Calu3 (cell line): ENCODE data around the gene FUT2. TPM values are rescaled to one million over a fixed set of nuclear protein-coding genes. Genes with fewer than 3 reads are reported as not detected.
A peak's percentile ranks its signal among the peaks of the same experiment; 100 is the strongest.

ENCODE experiments used
- BruUV-seq: library from RNA; stranded (reverse); fragments of 400-500 nt; replicated peaks from 2 replicates; lab custom pipeline; 2021; lab: Mats Ljungman, UMichigan
- CTCF ChIA-PET: fragments of 300-600 bp; sonication (Branson Sonifier 250); formaldehyde crosslinking; loops from one replicate; lab custom pipeline; 2022; ENCODE audit warnings: antibody characterized with exemption; lab: Charles Lee
- DNase-seq: peaks from one replicate; pipeline ENCODE4 v3.0.0; 2022
- H3K27ac Mint-ChIP-seq: one replicate; pipeline ENCODE4 v1.8.0; 2022; ENCODE audit warnings: mixed read lengths; ENCODE audit not compliant: unreplicated experiment
- H3K27me3 Mint-ChIP-seq: one replicate; pipeline ENCODE4 v1.8.0; 2022; ENCODE audit warnings: mixed read lengths; ENCODE audit not compliant: unreplicated experiment
- H3K36me3 Mint-ChIP-seq: one replicate; pipeline ENCODE4 v1.8.0; 2022; ENCODE audit warnings: mild to moderate bottlenecking, moderate library complexity, mixed read lengths; ENCODE audit not compliant: insufficient read depth, unreplicated experiment
- H3K4me1 Mint-ChIP-seq: one replicate; pipeline ENCODE4 v1.8.0; 2022; ENCODE audit warnings: mild to moderate bottlenecking, low read depth, mixed read lengths; ENCODE audit not compliant: unreplicated experiment
- H3K4me3 Mint-ChIP-seq: one replicate; pipeline ENCODE4 v1.8.0; 2022; ENCODE audit warnings: mild to moderate bottlenecking, low read depth, moderate library complexity, mixed read lengths; ENCODE audit not compliant: unreplicated experiment
- H3K9me3 Mint-ChIP-seq: one replicate; pipeline ENCODE4 v1.8.0; 2022; ENCODE audit warnings: low read depth, mixed read lengths; ENCODE audit not compliant: unreplicated experiment
- CTCF ChIP-seq: fragments of 200-600 bp; IDR thresholded peaks from one replicate; pipeline ENCODE4 v1.8.0; 2022; ENCODE audit warnings: antibody characterized with exemption; ENCODE audit not compliant: unreplicated experiment
- intact Hi-C: fragments of 100-400 bp; cut with micrococcal nuclease; formaldehyde crosslinking; loops from one replicate; pipeline ENCODE4 v1.10.0; 2022; ENCODE audit not compliant: unreplicated experiment
- total RNA-seq: library from RNA; stranded (reverse); gene quantifications from 2 replicates; pipeline ENCODE4 v1.2.3, GENCODE V29; 2022

Gene FUT2
- total RNA-seq, 1 experiment from 2014 or later, result 10.4 TPM

GRCh38 chr19:48726556-48726955 is 30.8 kb downstream of the FUT2 start:
- peaks cover 9% of the 10 kb centered on the region for H3K4me1 Mint-ChIP-seq
- DNase-seq, result no peak
- intact Hi-C loops, result no loop called here
- peaks cover 9% of the 10 kb centered on the region for H3K27me3 Mint-ChIP-seq
- peaks cover 6% of the 10 kb centered on the region for H3K36me3 Mint-ChIP-seq
- H3K4me3 Mint-ChIP-seq, result no peak overlapping the region
- peak overlapping the region; percentile 7 for H3K27ac Mint-ChIP-seq
- no peak for TF ChIP-seq CTCF
- no TSS peak for BruUV-seq
- peaks cover 5% of the 10 kb centered on the region for H3K9me3 Mint-ChIP-seq
- CTCF ChIA-PET, result no interaction called here

- no peak for TF ChIP-seq CTCF
- peaks cover 6% of the 10 kb centered on the region for H3K36me3 Mint-ChIP-seq
- peaks cover 28% of the 10 kb centered on the region for H3K27me3 Mint-ChIP-seq
- CTCF ChIA-PET, result no interaction called here
- no peak overlapping the region for H3K27ac Mint-ChIP-seq
- BruUV-seq, result no TSS peak
- DNase-seq, result no peak
- intact Hi-C loops, result no loop called here
- peaks cover 5% of the 10 kb centered on the region for H3K9me3 Mint-ChIP-seq
- H3K4me3 Mint-ChIP-seq, result no peak overlapping the region
- H3K4me1 Mint-ChIP-seq, result peaks cover 9% of the 10 kb centered on the region
Measured at GRCh38 chr19:48728911-48729664, 33.3 kb downstream of the FUT2 start.

DNA sequence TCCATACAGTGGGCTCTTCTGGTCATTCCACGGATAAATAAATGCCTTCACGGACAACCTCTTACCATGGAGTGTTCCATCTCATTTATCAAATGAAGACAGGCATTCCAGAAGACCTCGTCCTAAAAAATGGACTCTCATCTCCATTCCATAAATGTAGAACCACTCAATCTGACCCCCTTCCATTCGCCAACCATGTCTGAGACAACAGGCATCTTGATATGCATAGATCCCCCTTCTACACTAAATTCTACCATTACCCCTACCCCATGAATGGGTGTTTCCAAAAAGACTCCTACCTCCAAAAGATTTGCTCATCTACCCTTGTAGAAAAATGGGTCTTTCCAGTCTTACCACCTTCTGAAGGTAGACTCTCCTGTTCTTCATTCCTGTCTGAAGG is 35.7 kb downstream of the FUT2 start:
- peaks cover 12% of the 10 kb centered on the region for H3K36me3 Mint-ChIP-seq
- H3K4me3 Mint-ChIP-seq, result no peak overlapping the region
- H3K27ac Mint-ChIP-seq, result no peak overlapping the region
- CTCF ChIA-PET, result no interaction called here
- H3K9me3 Mint-ChIP-seq, result peaks cover 3% of the 10 kb centered on the region
- H3K27me3 Mint-ChIP-seq, result peaks cover 40% of the 10 kb centered on the region
- no peak for DNase-seq
- no TSS peak for BruUV-seq
- TF ChIP-seq CTCF, result no peak
- H3K4me1 Mint-ChIP-seq, result no peaks in the 10 kb centered on the region
- intact Hi-C loops, result no loop called here

GRCh38 chr19:48734625-48735024 is 38.9 kb downstream of the FUT2 start:
- Mint-ChIP-seq H3K27me3 (peaks cover 40% of the 10 kb centered on the region), H3K36me3 (peaks cover 17% of the 10 kb centered on the region), H3K27ac (peak overlapping the region; percentile 65), H3K4me1 (peaks cover 8% of the 10 kb centered on the region), H3K9me3 (no peaks in the 10 kb centered on the region), H3K4me3 (peak overlapping the region; percentile 80)
- no TSS peak for BruUV-seq
- intact Hi-C loops, result loop anchor here (5.0 kb wide), 1 partner anchor 57 kb away; no protein-coding TSS in a partner anchor
- no peak for TF ChIP-seq CTCF
- CTCF ChIA-PET, result interaction anchor here (1.3 kb wide), 1 partner anchor 10 kb away, joined by 3 read pairs; no protein-coding TSS in a partner anchor
- no peak for DNase-seq
